IMR-90 (cell line): ENCODE data around the gene ZFP57. TPM values are rescaled to one million over a fixed set of nuclear protein-coding genes. Genes with fewer than 3 reads are reported as not detected.

Experiments used
- ATAC-seq: fragments of 200-7000 bp; cut with Tn5 transposase; 2 replicates; pipeline ENCODE4 v1.9.1; 2020; ENCODE audit warnings: low read depth, mild to moderate bottlenecking, moderate library complexity
- BruUV-seq: library from RNA; stranded (reverse); fragments of 400-500 nt; replicated peaks from 2 replicates; lab custom pipeline; 2021; lab: Mats Ljungman, UMichigan
- CTCF ChIA-PET: fragments of 300-600 bp; formaldehyde crosslinking; extraction: SDS; loops from one replicate; lab custom pipeline; 2021; ENCODE audit warnings: antibody characterized with exemption; lab: Yijun Ruan, JAX
- POLR2A ChIA-PET: fragments of 300-600 bp; sonication (Branson Sonifier 250); formaldehyde crosslinking; loops from one replicate; lab custom pipeline; 2022; ENCODE audit warnings: antibody characterized with exemption; ENCODE audit not compliant: unreplicated experiment; lab: Charles Lee
- DNase-seq: peaks from one replicate; pipeline ENCODE4 v3.0.0; 2013
- H2AFZ ChIP-seq: replicated peaks from 2 replicates; pipeline ENCODE3; 2013; ENCODE audit warnings: low read length, mild to moderate bottlenecking; ENCODE audit not compliant: poor library complexity
- H2AK5ac ChIP-seq: 2 replicates; pipeline ENCODE4 v1.6.1; 2013; ENCODE audit warnings: low read depth, low read length, inconsistent platforms
- H2AK9ac ChIP-seq: replicated peaks from 2 replicates; pipeline ENCODE3; 2013; ENCODE audit warnings: mild to moderate bottlenecking, low read depth, low read length, moderate library complexity; ENCODE audit not compliant: poor library complexity
- H2BK120ac ChIP-seq: 2 replicates; pipeline ENCODE4 v1.6.1; 2013; ENCODE audit warnings: low read depth, low read length, inconsistent platforms
- H2BK15ac ChIP-seq: 3 replicates; pipeline ENCODE4 v1.6.1; 2013; ENCODE audit warnings: low read depth, low read length, inconsistent platforms
- H2BK20ac ChIP-seq: 2 replicates; pipeline ENCODE4 v1.6.1; 2013; ENCODE audit warnings: low read depth, mild to moderate bottlenecking, inconsistent platforms, low read length, moderate library complexity
- H2BK5ac ChIP-seq: 2 replicates; pipeline ENCODE4 v1.6.1; 2013; ENCODE audit warnings: mild to moderate bottlenecking, low read depth, low read length, inconsistent platforms; ENCODE audit not compliant: poor library complexity, severe bottlenecking
- H3K14ac ChIP-seq: replicated peaks from 2 replicates; pipeline ENCODE4 v1.6.1; 2013; ENCODE audit warnings: low read depth, low read length, inconsistent platforms
- H3K18ac ChIP-seq: 2 replicates; pipeline ENCODE4 v1.6.1; 2013; ENCODE audit warnings: low read depth, low read length, control low read depth
- H3K23ac ChIP-seq: 2 replicates; pipeline ENCODE4 v1.6.1; 2013; ENCODE audit warnings: low read depth, low read length, inconsistent platforms
- H3K27ac ChIP-seq: 2 replicates; pipeline ENCODE4 v1.5.1; 2013; ENCODE audit warnings: mild to moderate bottlenecking, control low read depth, low read length; ENCODE audit not compliant: insufficient read depth
- H3K27me3 ChIP-seq: 2 replicates; pipeline ENCODE4 v1.6.1; 2013; ENCODE audit warnings: low read length; ENCODE audit not compliant: control insufficient read depth, insufficient read depth
- H3K36me3 ChIP-seq: 2 replicates; pipeline ENCODE4 v1.6.1; 2013; ENCODE audit warnings: low read length, mixed read lengths; ENCODE audit not compliant: control insufficient read depth, insufficient read depth
- H3K4ac ChIP-seq: 2 replicates; pipeline ENCODE4 v1.6.1; 2013; ENCODE audit warnings: low read depth, low read length, inconsistent platforms
- H3K4me1 ChIP-seq: 2 replicates; pipeline ENCODE4 v1.6.1; 2013; ENCODE audit warnings: low read length, mixed read lengths; ENCODE audit not compliant: control insufficient read depth, insufficient read depth
- H3K4me2 ChIP-seq: 2 replicates; pipeline ENCODE4 v1.6.1; 2013; ENCODE audit warnings: low read depth, mild to moderate bottlenecking, control low read depth, low read length, moderate library complexity
- H3K4me3 ChIP-seq: 2 replicates; pipeline ENCODE4 v1.5.1; 2013; ENCODE audit warnings: low read depth, mild to moderate bottlenecking, control low read depth, low read length, moderate library complexity; ENCODE audit not compliant: insufficient read depth
- H3K56ac ChIP-seq: 2 replicates; pipeline ENCODE4 v1.6.1; 2013; ENCODE audit warnings: low read length, inconsistent platforms; ENCODE audit not compliant: insufficient read depth; ENCODE audit errors: extremely low read depth
- H3K79me1 ChIP-seq, 2 experiments: 2 replicates each; pipeline ENCODE4 v1.6.1; 2013; ENCODE audit warnings: low read length in 2 of 2, inconsistent platforms in 1 of 2, low read depth in 1 of 2
- H3K9ac ChIP-seq: 2 replicates; pipeline ENCODE4 v1.6.1; 2013; ENCODE audit warnings: low read depth, low read length, control low read depth
- H3K9me1 ChIP-seq: 2 replicates; pipeline ENCODE4 v1.6.1; 2013; ENCODE audit warnings: low read length, inconsistent platforms; ENCODE audit not compliant: insufficient read depth
- H3K9me3 ChIP-seq: 2 replicates; pipeline ENCODE4 v1.6.1; 2013; ENCODE audit warnings: low read length; ENCODE audit not compliant: control insufficient read depth, insufficient read depth
- H4K20me1 ChIP-seq: 2 replicates; pipeline ENCODE4 v1.6.1; 2013; ENCODE audit warnings: low read length, inconsistent platforms; ENCODE audit not compliant: insufficient read depth
- H4K5ac ChIP-seq: 2 replicates; pipeline ENCODE4 v1.6.1; 2013; ENCODE audit warnings: mild to moderate bottlenecking, low read depth, low read length, control low read depth
- H4K8ac ChIP-seq, 2 experiments: 2 replicates each; pipeline ENCODE4 v1.6.1; 2013; ENCODE audit warnings: low read depth in 2 of 2, low read length in 2 of 2, control low read depth in 1 of 2, inconsistent platforms in 1 of 2
- H4K91ac ChIP-seq: 2 replicates; pipeline ENCODE4 v1.6.1; 2013; ENCODE audit warnings: low read depth, low read length, inconsistent platforms; ENCODE audit not compliant: insufficient read depth
- BHLHE40 ChIP-seq: fragments of 150-350 bp; IDR thresholded peaks from 2 replicates; pipeline ENCODE4 v1.6.1; 2016; ENCODE audit warnings: mild to moderate bottlenecking, low read depth, low read length
- ELK1 ChIP-seq: fragments of 150-350 bp; IDR thresholded peaks from 2 replicates; pipeline ENCODE4 v1.6.1; 2016; ENCODE audit warnings: low read depth, mild to moderate bottlenecking, low read length, moderate library complexity, borderline replicate concordance
- RAD21 ChIP-seq: IDR thresholded peaks from 2 replicates; pipeline ENCODE4 v1.6.1; 2012; ENCODE audit warnings: low read length, improper control_type of control experiment
- RCOR1 ChIP-seq: IDR thresholded peaks from 2 replicates; pipeline ENCODE4 v1.6.1; 2012; ENCODE audit warnings: mild to moderate bottlenecking, low read length, improper control_type of control experiment; ENCODE audit not compliant: insufficient replicate concordance
- RFX5 ChIP-seq: IDR thresholded peaks from 2 replicates; pipeline ENCODE4 v1.8.0; 2012; ENCODE audit warnings: low read depth, mild to moderate bottlenecking, low read length, moderate library complexity
- WGBS, 2 experiments: methylation state at CpG; one replicate each; pipeline versions ENCODE4 v1.1.5 to v1.1.7; 2013; ENCODE audit warnings: missing lambda C conversion rate in 2 of 2; ENCODE audit not compliant: insufficient read length in 1 of 2; ENCODE audit errors: extremely low coverage in 2 of 2; 5-methylcytosine and 5-hydroxymethylcytosine counted together
- dilution Hi-C: fragments of 300-500 bp; cut with HindIII; formaldehyde crosslinking; loops from one replicate; pipeline ENCODE4 v1.14.3; 2018; ENCODE audit warnings: low sequenced_read_pairs; ENCODE audit not compliant: unreplicated experiment
- in situ Hi-C: fragments of 300-500 bp; cut with MboI; formaldehyde crosslinking; loops from 3 replicates; pipeline ENCODE4 v1.14.3; 2019; ENCODE audit warnings: low sequenced_read_pairs, inconsistent platforms, mixed read lengths
- intact Hi-C: fragments of 100-400 bp; cut with micrococcal nuclease; formaldehyde crosslinking; loops from 2 replicates; pipeline ENCODE4 v1.10.0; 2022
- polyA plus RNA-seq, 3 experiments: library from polyadenylated mRNA; depleted of rRNA; stranded (reverse); fragments of >200 nt; gene quantifications; 2 replicates each; pipeline ENCODE4 v1.2.3, GENCODE V29; 2012; ENCODE audit warnings: low replicate concordance in 1 of 3
- total RNA-seq: library from RNA; depleted of rRNA; stranded (reverse); fragments of >200 nt; gene quantifications from 2 replicates; pipeline ENCODE4 v1.2.3, GENCODE V29; 2012

Gene ZFP57
- total and polyA plus RNA-seq, 2 of the 4 experiments (the other 2 are of a cell fraction) = not detected

- no peak for ATAC-seq
- H3K18ac ChIP-seq = no peak overlapping the region
- H3K9me1 ChIP-seq = no peaks in the 10 kb centered on the region
- H3K4me2 ChIP-seq = no peak overlapping the region
- TF ChIP-seq RAD21 (no peak), ELK1 (no peak), RCOR1 (no peak), RFX5 (no peak), BHLHE40 (no peak)
- no peaks in the 10 kb centered on the region for H3K9me3 ChIP-seq
- H3K23ac ChIP-seq = no peak overlapping the region
- no peak overlapping the region for H3K4ac ChIP-seq
- WGBS, 2 experiments = 52% methylated on average over 3 of the region's 8 CpGs; no CpG with 5 or more reads in 1 of the 2 experiments
- H3K36me3 ChIP-seq = no peaks in the 10 kb centered on the region
- H4K5ac ChIP-seq = no peak overlapping the region
- no peak overlapping the region for H3K14ac ChIP-seq
- no peaks in the 10 kb centered on the region; the same call in 1 of the 2 replicates for H3K27me3 ChIP-seq
- no peak overlapping the region for H2BK5ac ChIP-seq
- no peak overlapping the region for H2AK9ac ChIP-seq
- H3K27ac ChIP-seq = no peak overlapping the region
- no peak overlapping the region for H2BK20ac ChIP-seq
- no peak overlapping the region for H2BK120ac ChIP-seq
- H4K8ac ChIP-seq = no peak overlapping the region
- H2AFZ ChIP-seq = no peak overlapping the region
- BruUV-seq = no TSS peak
- H3K4me1 ChIP-seq = no peaks in the 10 kb centered on the region
- dilution Hi-C loops (no loop called here), intact Hi-C loops (no loop called here), in situ Hi-C loops (no loop called here)
- ChIA-PET POLR2A (no interaction called here), CTCF (no interaction called here)
- H4K20me1 ChIP-seq = no peaks in the 10 kb centered on the region
- no peak for DNase-seq
- no peak overlapping the region for H3K56ac ChIP-seq
- H3K9ac ChIP-seq = no peak overlapping the region
- no peak overlapping the region for H2BK15ac ChIP-seq
- H4K91ac ChIP-seq = no peak overlapping the region
- no peak overlapping the region for H2AK5ac ChIP-seq
- H3K79me1 ChIP-seq = no peaks in the 10 kb centered on the region
- no peak overlapping the region for H3K4me3 ChIP-seq
Observed at GRCh38 chr6:29681811-29682210, 859 bp upstream of the ZFP57 start.
